GM18519 (cell line): Measurements from ENCODE around the gene SLC1A7.

Experiments used
- ATAC-seq: cut with Tn5 transposase; IDR thresholded peaks from one replicate; pipeline ENCODE4 v1.9.1; 2021; ENCODE audit warnings: mild to moderate bottlenecking, moderate library complexity; ENCODE audit not compliant: unreplicated experiment, low FRiP score

Gene SLC1A7

GRCh38 chr1:53134961-53135734 is 7.3 kb downstream of the SLC1A7 start:
- no peak for ATAC-seq

DNA sequence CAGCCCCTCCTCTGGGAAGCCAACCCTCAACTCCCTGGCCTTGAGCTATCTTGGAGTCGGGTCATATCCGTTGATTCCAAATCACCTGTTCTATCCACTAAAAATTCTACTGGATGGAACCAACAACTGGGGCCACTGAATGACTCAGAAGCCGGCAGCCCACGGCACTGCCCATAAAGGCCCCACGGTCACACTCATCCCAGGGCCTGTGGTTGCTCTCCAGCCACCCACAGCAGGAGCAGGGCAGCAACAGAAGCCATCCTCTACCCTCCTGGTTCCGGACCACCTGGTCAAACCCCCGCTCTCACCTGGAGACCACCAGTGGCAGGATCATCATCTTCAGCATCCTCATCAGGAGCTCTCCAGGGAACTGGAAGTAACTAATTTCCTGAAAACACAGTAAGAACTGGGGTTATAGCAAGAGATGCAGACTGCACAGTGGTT is 8.4 kb downstream of the SLC1A7 start:
- ATAC-seq: no peak

GRCh38 chr1:53133261-53134041 is 9.0 kb downstream of the SLC1A7 start:
- no peak for ATAC-seq

- ATAC-seq: no peak
These were observed 10.3 kb downstream of the SLC1A7 start for GRCh38 chr1:53132176-53132575.

- ATAC-seq: no peak
These were observed 10.9 kb downstream of the SLC1A7 start for GRCh38 chr1:53131590-53131938.

DNA sequence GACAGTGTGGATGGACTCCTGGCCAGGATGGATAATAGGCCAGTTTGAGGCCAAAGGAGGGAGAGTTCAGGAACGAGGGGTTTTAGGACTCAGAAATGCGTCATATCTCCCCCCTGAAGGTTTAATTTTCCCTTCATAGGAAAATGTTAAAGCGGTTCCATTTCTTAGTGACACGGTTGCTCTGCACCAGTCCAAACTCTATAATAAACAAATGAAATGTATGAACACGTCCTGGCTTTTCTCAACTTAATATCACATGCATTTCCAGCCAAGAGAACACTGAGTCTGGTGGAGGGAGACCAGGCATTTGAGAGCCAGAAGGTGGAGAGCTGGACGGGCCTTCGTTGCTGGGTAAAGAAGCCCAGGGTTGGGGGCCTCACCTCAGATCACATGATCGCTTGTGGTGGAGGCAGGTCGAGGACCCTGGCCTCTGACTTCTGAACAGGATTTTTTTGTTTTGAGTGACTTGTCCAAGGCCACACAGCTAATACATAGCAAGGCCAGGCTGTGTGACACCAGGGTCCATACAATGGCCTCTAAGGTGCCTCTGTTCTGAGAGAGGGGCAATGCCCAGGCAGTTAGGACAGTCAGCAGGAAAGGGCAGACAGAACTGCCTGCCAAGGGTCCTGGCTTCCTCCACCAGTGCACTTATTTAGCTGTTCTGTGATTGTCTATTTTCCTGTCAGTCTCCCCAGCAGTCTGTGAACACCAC is 11.4 kb downstream of the SLC1A7 start:
- no peak for ATAC-seq

DNA sequence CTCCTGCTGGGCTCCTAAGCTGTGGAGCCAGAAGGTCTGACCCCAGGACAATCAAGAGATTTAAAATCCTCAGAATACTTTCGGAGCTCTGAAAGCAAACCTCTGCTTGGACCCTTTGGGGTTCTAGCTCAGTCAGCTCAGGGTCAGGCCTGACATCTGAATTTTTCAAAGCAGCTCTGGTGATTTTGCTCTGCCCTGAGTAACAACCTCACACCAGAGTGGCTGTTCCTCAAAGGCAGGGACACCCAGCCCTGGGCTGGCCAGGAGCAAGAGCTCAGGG is 11.9 kb downstream of the SLC1A7 start:
- no peak for ATAC-seq

DNA sequence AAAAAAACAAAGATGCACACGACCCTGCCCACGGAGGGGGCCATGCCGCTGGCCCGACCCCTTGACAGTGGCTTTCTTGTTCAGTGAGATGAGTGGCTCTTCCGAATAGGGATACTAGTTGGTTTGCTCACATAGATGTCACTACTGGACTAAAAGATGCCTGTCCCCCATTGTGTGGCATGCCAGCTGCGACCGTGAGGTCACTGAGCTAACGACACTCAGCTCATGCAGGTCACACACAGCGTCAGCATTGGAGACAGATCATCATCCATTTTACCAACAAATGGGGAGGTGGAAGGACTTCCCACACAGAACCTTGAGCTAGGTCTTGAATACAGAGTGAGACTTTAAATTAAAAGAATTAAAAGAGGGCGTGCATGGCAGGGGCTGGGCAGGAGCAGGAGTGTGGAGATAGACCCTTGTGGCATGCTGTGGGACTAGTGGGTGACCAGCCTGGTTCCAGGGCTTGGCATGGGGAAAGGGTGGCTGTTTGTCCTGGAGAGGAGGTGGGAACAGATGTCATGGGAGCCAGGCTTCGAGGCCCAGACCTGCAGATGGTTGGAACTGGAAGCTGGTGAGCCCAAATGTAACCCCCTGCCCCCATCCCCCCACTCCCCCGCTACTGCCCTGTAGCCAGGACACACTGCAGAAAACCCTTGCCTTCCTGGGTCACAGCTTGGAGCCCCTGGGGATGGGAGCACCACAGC is 12.4 kb downstream of the SLC1A7 start:
- no peak for ATAC-seq

DNA sequence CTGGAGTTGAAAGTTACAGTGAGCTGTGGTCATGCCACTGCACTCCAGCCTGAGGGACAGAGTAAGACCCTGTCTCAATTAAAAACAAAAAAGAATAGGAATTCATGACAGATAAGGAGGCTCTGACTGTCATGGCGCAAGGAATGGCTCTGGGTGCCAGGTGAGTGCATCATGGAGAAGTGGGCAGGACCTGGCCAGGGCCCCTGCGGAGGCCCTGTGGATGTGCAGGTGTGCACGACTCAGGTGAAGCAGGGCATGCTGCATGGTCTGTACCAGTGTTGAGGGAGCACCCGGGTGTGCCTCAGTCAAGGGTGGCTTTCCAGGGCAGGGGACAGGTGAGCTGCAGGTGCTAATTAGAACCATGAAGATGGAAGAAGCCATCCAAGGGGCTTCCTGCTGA is 14.0 kb downstream of the SLC1A7 start:
- no peak for ATAC-seq

- no peak for ATAC-seq
These were observed 14.9 kb downstream of the SLC1A7 start for GRCh38 chr1:53127546-53127945.

GRCh38 chr1:53126495-53126894 is 15.9 kb downstream of the SLC1A7 start:
- ATAC-seq: no peak

GRCh38 chr1:53125623-53126360 is 16.6 kb downstream of the SLC1A7 start:
- ATAC-seq: no peak

DNA sequence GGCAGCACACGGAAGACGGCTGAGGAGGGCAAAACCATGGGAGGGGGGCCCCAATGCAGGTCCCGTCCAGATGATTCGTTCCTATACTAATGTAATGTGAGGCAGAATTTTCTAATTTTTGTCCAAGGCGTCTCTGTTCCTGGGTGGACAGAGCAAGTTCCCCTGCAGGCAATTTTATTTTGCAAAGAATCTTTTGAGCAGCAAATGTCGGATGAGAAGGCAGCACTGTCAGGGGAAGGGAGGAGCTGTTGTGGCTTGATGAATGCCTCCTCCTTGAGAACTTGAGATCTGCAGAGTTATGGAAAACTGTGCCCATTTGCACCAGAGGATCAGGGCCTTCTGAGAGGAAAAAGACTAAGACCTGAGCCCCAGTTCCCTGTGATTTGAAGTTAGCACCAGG is 17.3 kb downstream of the SLC1A7 start:
- no peak for ATAC-seq

GRCh38 chr1:53123453-53124140 is 18.8 kb downstream of the SLC1A7 start:
- ATAC-seq: no peak

DNA sequence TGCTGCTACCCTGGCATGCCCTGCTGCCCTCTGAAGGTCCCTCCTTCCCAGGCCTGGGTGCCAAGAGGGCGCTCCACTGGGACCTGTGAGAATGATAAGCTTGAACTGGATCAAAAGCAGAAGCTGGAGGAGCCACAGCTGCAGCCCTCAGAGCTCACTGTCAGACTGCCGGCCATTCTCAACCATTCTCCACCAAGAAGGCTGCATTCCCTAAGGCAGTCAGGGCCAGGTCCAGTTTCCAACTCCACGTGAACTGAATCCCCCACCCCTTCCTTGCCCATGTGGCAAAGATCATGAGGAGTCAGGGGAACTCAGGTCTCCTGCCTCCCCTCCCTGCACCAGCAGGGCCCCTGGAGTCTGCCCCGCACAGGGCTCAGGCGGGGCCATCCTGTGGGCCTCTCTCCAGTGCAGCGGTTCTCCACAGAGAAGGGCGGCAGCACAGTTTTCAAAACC is 19.5 kb downstream of the SLC1A7 start:
- no peak for ATAC-seq

- no peak for ATAC-seq
These were observed 20.1 kb downstream of the SLC1A7 start for GRCh38 chr1:53122201-53122885.

GRCh38 chr1:53121319-53122172 is 20.9 kb downstream of the SLC1A7 start:
- no peak for ATAC-seq

DNA sequence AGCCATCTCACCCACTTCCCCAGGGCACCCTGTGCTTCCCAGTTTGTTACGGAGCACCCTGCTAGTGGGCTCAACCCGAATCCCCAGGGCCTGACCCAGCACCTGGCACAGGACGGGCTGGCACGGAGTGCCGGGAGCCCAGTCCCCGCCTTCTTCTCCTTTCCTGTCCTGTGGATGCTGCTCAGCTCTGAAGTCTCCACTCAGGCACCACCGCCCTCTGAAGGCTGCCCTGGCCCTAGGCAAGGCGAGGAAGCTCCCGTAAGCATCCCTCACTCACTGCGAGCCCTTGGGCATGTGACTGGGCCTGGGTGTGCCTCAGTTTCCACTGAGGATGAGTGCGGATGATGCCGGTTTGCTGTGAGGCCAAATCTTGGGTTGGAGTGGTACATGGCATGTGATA is 21.8 kb downstream of the SLC1A7 start:
- ATAC-seq: no peak
